A673 (cell line): ENCODE data around the gene WASHC2C. TPM values are rescaled to one million over a fixed set of nuclear protein-coding genes. Genes with fewer than 3 reads are reported as not detected.
"Not testable (repeated sequence)": the region's sequence is repeated elsewhere in the genome, so short reads cannot be mapped to it uniquely, and the experiment has no call there.

Source experiments
- BruUV-seq: library from RNA; stranded (reverse); fragments of 400-500 nt; replicated peaks from 2 replicates; lab custom pipeline; 2021; lab: Mats Ljungman, UMichigan
- CTCF ChIA-PET: fragments of 300-600 bp; sonication (Branson Sonifier 250); formaldehyde crosslinking; loops from one replicate; lab custom pipeline; 2022; ENCODE audit warnings: antibody characterized with exemption; lab: Charles Lee
- POLR2A ChIA-PET: fragments of 300-600 bp; sonication (Branson Sonifier 250); formaldehyde crosslinking; loops from one replicate; lab custom pipeline; 2022; ENCODE audit warnings: antibody characterized with exemption; ENCODE audit not compliant: low non-redundant PET; lab: Charles Lee
- DNase-seq: peaks from one replicate; pipeline ENCODE4 v3.0.0-alpha.2; 2015; ENCODE audit warnings: low spot score
- H3K27ac ChIP-seq: fragments of 200-600 bp; sonication (generic); 2 replicates; pipeline ENCODE4 v1.5.1; 2016; ENCODE audit warnings: mixed run types, low read depth, mild to moderate bottlenecking, mixed read lengths, antibody characterized with exemption, low read length; ENCODE audit not compliant: poor library complexity, severe bottlenecking
- H3K27me3 ChIP-seq: fragments of 200-600 bp; sonication (generic); replicated peaks from 2 replicates; pipeline ENCODE4 v1.6.1; 2017; ENCODE audit warnings: mixed run types, low read depth, mild to moderate bottlenecking, mixed read lengths, antibody characterized with exemption, low read length; ENCODE audit not compliant: insufficient read depth, poor library complexity
- H3K36me3 ChIP-seq: fragments of 200-600 bp; sonication (generic); 2 replicates; pipeline ENCODE4 v1.6.1; 2016; ENCODE audit warnings: mixed run types, mild to moderate bottlenecking, mixed read lengths, antibody characterized with exemption, low read length; ENCODE audit not compliant: insufficient read depth, poor library complexity, severe bottlenecking
- H3K4me1 ChIP-seq: fragments of 200-600 bp; sonication (generic); 2 replicates; pipeline ENCODE4 v1.6.1; 2017; ENCODE audit warnings: mixed run types, mild to moderate bottlenecking, mixed read lengths, antibody characterized with exemption, low read length; ENCODE audit not compliant: insufficient read depth, poor library complexity, severe bottlenecking
- H3K4me3 ChIP-seq: fragments of 200-600 bp; sonication (generic); 2 replicates; pipeline ENCODE4 v1.5.1; 2016; ENCODE audit warnings: low read depth, mixed run types, mild to moderate bottlenecking, mixed read lengths, low read length; ENCODE audit not compliant: poor library complexity, severe bottlenecking
- H3K9me3 ChIP-seq: fragments of 200-600 bp; sonication (generic); 2 replicates; pipeline ENCODE4 v1.6.1; 2016; ENCODE audit warnings: mixed run types, low read depth, mild to moderate bottlenecking, mixed read lengths, antibody characterized with exemption, low read length; ENCODE audit not compliant: poor library complexity, severe bottlenecking
- intact Hi-C: fragments of 100-400 bp; cut with micrococcal nuclease; formaldehyde crosslinking; loops from one replicate; pipeline ENCODE4 v1.10.0; 2022; ENCODE audit not compliant: unreplicated experiment
- total RNA-seq: library from RNA; stranded (reverse); gene quantifications from 2 replicates; pipeline ENCODE4 v1.2.3, GENCODE V29; 2021

WASHC2C gene
- total RNA-seq, 1 experiment from 2014 or later: 27.7 TPM

GRCh38 chr10:45763037-45763436 lies 36.0 kb downstream of the WASHC2C start:
- BruUV-seq, CTCF ChIA-PET, H3K27me3 ChIP-seq, POLR2A ChIA-PET, intact Hi-C loops, H3K36me3 ChIP-seq, H3K4me3 ChIP-seq, H3K27ac ChIP-seq, H3K4me1 ChIP-seq, DNase-seq, H3K9me3 ChIP-seq: not testable (repeated sequence)

DNA sequence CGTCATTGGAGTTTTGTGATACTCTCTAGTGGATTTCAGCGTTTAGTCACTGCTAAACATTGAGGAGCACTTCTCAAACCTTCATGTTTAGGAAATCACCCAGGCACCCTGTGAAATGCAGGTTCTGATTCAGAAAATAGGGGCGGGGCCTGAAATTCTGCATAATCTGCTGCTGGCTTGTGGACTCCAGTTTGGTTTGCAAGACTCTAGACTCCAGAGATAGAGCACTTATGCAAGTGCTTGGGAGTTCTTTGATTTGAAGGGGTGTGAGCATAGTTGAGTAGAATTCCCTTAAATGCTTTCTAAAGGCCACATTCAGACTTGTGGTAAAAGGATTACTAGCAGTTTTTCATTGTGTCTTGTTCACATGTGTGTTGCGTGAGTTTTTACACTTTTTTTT lies 41.3 kb downstream of the WASHC2C start:
- H3K27ac ChIP-seq, H3K9me3 ChIP-seq, intact Hi-C loops, H3K4me1 ChIP-seq, H3K4me3 ChIP-seq, H3K36me3 ChIP-seq, BruUV-seq, H3K27me3 ChIP-seq, CTCF ChIA-PET, DNase-seq, POLR2A ChIA-PET: not testable (repeated sequence)

DNA sequence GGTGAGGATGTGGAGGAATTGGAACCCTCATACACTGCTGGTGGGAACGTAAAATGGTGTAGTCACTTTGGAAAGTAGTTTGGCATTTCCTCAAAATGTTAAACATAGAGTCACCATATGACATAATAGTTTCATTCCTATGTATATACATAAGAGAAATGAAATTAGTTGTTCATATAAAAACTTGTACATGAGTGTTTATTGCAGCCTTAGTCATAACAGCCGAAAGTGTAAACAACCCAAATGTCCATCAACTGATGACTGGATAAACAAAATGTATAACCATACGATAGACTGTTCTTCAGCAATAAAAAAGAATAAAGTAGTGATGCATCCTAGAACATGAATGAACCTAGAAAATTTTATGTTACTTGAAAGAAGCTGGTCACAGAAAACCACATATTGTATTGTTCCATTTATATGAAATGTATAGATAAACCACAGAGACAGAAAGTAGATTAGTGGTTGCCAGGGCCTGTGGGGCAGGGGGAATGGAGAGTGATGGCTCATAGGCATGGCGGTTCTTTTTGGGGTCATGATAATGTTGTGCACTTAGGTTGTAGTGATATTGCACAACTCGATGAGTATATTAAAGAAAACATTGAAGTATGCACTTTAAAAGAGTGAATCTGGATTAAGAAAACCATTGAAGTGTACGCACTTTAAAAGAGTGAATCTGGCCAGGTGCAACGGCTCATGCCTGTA lies 44.8 kb downstream of the WASHC2C start:
- H3K36me3 ChIP-seq, POLR2A ChIA-PET, CTCF ChIA-PET, DNase-seq, intact Hi-C loops, BruUV-seq, H3K27ac ChIP-seq, H3K4me3 ChIP-seq, H3K9me3 ChIP-seq, H3K4me1 ChIP-seq, H3K27me3 ChIP-seq: not testable (repeated sequence)

DNA sequence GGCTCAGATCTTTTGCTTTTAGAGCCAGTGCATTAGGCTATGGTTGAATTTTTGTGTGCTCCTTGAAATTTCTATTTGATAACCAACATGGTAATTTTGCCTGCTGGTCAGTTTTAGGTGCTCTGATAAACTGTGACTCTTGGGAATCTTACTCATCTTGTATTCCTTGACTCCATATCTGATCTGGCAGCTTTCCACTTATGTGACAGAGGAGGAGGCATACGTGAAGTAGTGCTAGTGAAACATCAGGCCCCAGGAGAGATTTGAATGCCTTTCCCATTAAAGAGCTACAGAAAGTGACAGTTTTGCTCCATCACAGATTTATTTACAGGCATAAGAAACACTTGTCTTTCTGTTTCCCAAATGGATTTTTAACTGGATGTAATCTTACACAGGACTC lies 59.2 kb downstream of the WASHC2C start:
- intact Hi-C loops, DNase-seq, H3K27me3 ChIP-seq, CTCF ChIA-PET, H3K4me3 ChIP-seq, BruUV-seq, H3K27ac ChIP-seq, H3K36me3 ChIP-seq, H3K9me3 ChIP-seq, H3K4me1 ChIP-seq, POLR2A ChIA-PET: not testable (repeated sequence)

GRCh38 chr10:45787212-45787741 lies 60.2 kb downstream of the WASHC2C start:
- intact Hi-C loops, H3K4me3 ChIP-seq, H3K27me3 ChIP-seq, CTCF ChIA-PET, H3K27ac ChIP-seq, H3K9me3 ChIP-seq, H3K4me1 ChIP-seq, H3K36me3 ChIP-seq, POLR2A ChIA-PET, DNase-seq, BruUV-seq: not testable (repeated sequence)

GRCh38 chr10:45789991-45790390 lies 62.9 kb downstream of the WASHC2C start:
- H3K27ac ChIP-seq, CTCF ChIA-PET, H3K27me3 ChIP-seq, POLR2A ChIA-PET, BruUV-seq, H3K4me1 ChIP-seq, H3K36me3 ChIP-seq, DNase-seq, intact Hi-C loops, H3K9me3 ChIP-seq, H3K4me3 ChIP-seq: not testable (repeated sequence)

DNA sequence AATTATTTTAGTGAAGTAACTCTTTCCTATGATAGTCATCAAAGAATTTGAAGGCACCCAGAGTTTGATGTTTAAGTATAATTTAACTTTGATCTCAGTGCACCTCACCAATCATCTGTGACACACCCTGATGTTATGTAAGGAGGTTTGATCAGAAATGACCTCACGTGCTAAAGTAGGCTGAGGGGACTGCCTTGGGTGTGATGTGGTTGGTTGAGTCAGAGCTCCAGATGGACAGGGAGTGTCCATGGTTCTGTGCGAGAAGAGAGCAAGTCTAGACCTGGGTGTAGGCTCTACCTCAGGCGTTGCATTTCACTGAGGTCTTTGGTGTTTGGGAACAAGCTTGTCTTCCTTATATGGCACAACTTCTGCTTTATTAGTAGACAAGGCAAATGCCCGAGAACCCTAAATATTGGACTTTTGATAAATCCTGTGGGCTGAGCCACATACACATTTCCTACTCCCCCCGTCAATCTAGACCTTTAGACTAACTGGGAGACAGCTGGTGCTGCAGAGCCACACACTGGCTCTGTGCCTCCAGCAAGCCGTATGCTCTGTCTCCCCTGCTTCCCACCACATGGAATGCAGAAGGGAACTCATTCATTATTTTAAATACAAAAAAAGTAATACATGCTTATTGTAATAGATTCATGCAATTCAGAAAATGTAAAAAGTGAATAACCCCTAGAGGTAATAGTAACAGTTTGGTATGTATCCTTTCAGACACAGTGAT lies 63.8 kb downstream of the WASHC2C start:
- H3K4me1 ChIP-seq, BruUV-seq, H3K9me3 ChIP-seq, H3K4me3 ChIP-seq, POLR2A ChIA-PET, H3K27me3 ChIP-seq, DNase-seq, H3K27ac ChIP-seq, H3K36me3 ChIP-seq, intact Hi-C loops, CTCF ChIA-PET: not testable (repeated sequence)
